HCT116 (cell line): Measurements from ENCODE around the gene INSYN1. TPM values are rescaled to one million over a fixed set of nuclear protein-coding genes. Genes with fewer than 3 reads are reported as not detected.

Experiments used
- ATAC-seq: fragments of 200-7000 bp; cut with Tn5 transposase; 2 replicates; pipeline ENCODE4 v1.9.1; 2020; ENCODE audit warnings: mild to moderate bottlenecking, moderate library complexity
- BruUV-seq: library from RNA; stranded (reverse); fragments of 400-500 nt; replicated peaks from 2 replicates; lab custom pipeline; 2021; lab: Mats Ljungman, UMichigan
- CTCF ChIA-PET: fragments of 300-600 bp; sonication (Branson Sonifier 250); formaldehyde crosslinking; loops from one replicate; lab custom pipeline; 2021; ENCODE audit warnings: antibody characterized with exemption; lab: Charles Lee
- POLR2A ChIA-PET: fragments of 300-600, 350-600 bp; sonication (Branson Sonifier 250); formaldehyde crosslinking; loops from one replicate; lab custom pipeline; 2021; ENCODE audit warnings: antibody characterized with exemption; lab: Charles Lee
- RAD21 ChIA-PET, 2 experiments: fragments of 300-600 bp; sonication (Branson Sonifier 250); formaldehyde crosslinking; loops; one replicate each; lab custom pipeline; 2023; ENCODE audit warnings: low total read pairs in 2 of 2; ENCODE audit not compliant: uncharacterized antibody in 2 of 2, unreplicated experiment in 2 of 2, low non-redundant PET in 1 of 2; lab: Charles Lee
- DNase-seq: peaks from one replicate; pipeline ENCODE4 v3.0.0-alpha.2; 2010; ENCODE audit warnings: low read depth, low spot score
- H2AFZ ChIP-seq: fragments of 200-600 bp; shearing (Covaris generic), sonication (generic); 2 replicates; pipeline ENCODE4 v1.6.1; 2017; ENCODE audit warnings: low read depth, mixed run types, mixed read lengths, antibody characterized with exemption, low read length; ENCODE audit not compliant: poor library complexity, severe bottlenecking
- H3K27ac ChIP-seq: 2 replicates; pipeline ENCODE4 v1.5.1; 2012; ENCODE audit warnings: low read depth, low read length
- H3K27me3 ChIP-seq: fragments of 200-600 bp; sonication (generic); 2 replicates; pipeline ENCODE4 v1.6.1; 2016; ENCODE audit warnings: mixed run types, low read length, mixed read lengths; ENCODE audit not compliant: insufficient read depth
- H3K36me3 ChIP-seq, 2 experiments: fragments of 200-500 bp in 1 of 2; fragments of 200-600 bp in 1 of 2; sonication (Bioruptor generic) in 1 of 2; sonication (generic) in 1 of 2; 2 replicates each; pipeline versions ENCODE4 v1.5.1 to v1.6.1; 2014 to 2016; ENCODE audit warnings: low read length in 2 of 2, inconsistent platforms in 1 of 2, mixed read lengths in 1 of 2, mixed run types in 1 of 2; ENCODE audit not compliant: insufficient read depth in 2 of 2, control insufficient read depth in 1 of 2
- H3K4me1 ChIP-seq, 2 experiments: fragments of 200-600 bp in 1 of 2; sonication (generic) in 1 of 2; 2 replicates each; pipeline versions ENCODE4 v1.5.1 to v1.6.1; 2012 to 2017; ENCODE audit warnings: low read length in 2 of 2, inconsistent platforms in 1 of 2, mild to moderate bottlenecking in 1 of 2, mixed read lengths in 1 of 2, mixed run types in 1 of 2, moderate library complexity in 1 of 2; ENCODE audit not compliant: insufficient read depth in 2 of 2, control insufficient read depth in 1 of 2
- H3K4me2 ChIP-seq: fragments of 200-600 bp; sonication (generic); 2 replicates; pipeline ENCODE4 v1.6.1; 2017; ENCODE audit warnings: mixed run types, low read length, mixed read lengths
- H3K4me3 ChIP-seq, 2 experiments: fragments of 200-600 bp in 1 of 2; sonication (generic) in 1 of 2; replicated peaks in 1 of 2; 2 replicates each; pipeline ENCODE4 v1.5.1; 2011 to 2016; ENCODE audit warnings: low read length in 2 of 2, control low read depth in 1 of 2, low read depth in 1 of 2, mild to moderate bottlenecking in 1 of 2, mixed read lengths in 1 of 2, mixed run types in 1 of 2
- H3K79me2 ChIP-seq: fragments of 200-600 bp; sonication (generic); 2 replicates; pipeline ENCODE4 v1.6.1; 2017; ENCODE audit warnings: mild to moderate bottlenecking, mixed run types, low read length, moderate library complexity, mixed read lengths; ENCODE audit not compliant: insufficient read depth
- H3K9ac ChIP-seq: fragments of 200-600 bp; sonication (generic); 2 replicates; pipeline ENCODE4 v1.6.1; 2016; ENCODE audit warnings: low read length, mixed read lengths
- H3K9me2 ChIP-seq: fragments of 200-600 bp; sonication (generic), shearing (Covaris generic); 2 replicates; pipeline ENCODE4 v1.6.1; 2017; ENCODE audit warnings: mixed run types, mild to moderate bottlenecking, moderate library complexity; ENCODE audit not compliant: insufficient read depth
- H3K9me3 ChIP-seq, 2 experiments: fragments of 200-500 bp in 1 of 2; fragments of 200-600 bp in 1 of 2; sonication (Bioruptor generic) in 1 of 2; sonication (generic) in 1 of 2; 2 replicates each; pipeline ENCODE4 v1.6.1; 2014 to 2017; ENCODE audit warnings: low read length in 2 of 2, mixed read lengths in 2 of 2, inconsistent platforms in 1 of 2, low read depth in 1 of 2, mild to moderate bottlenecking in 1 of 2, mixed run types in 1 of 2, moderate library complexity in 1 of 2; ENCODE audit not compliant: control insufficient read depth in 1 of 2, insufficient read depth in 1 of 2
- H4K20me1 ChIP-seq: fragments of 200-600 bp; sonication (generic), shearing (Covaris generic); 2 replicates; pipeline ENCODE4 v1.6.1; 2017; ENCODE audit warnings: mixed run types, mild to moderate bottlenecking, moderate library complexity; ENCODE audit not compliant: insufficient read depth
- CBX3 ChIP-seq: IDR thresholded peaks from 2 replicates; pipeline ENCODE4 v1.6.1; 2012; ENCODE audit warnings: low read depth
- CEBPB ChIP-seq: IDR thresholded peaks from 2 replicates; pipeline ENCODE4 v1.6.1; 2012; ENCODE audit warnings: low read depth
- EGR1 ChIP-seq: IDR thresholded peaks from 2 replicates; pipeline ENCODE4 v1.6.1; 2012; ENCODE audit warnings: low read depth
- ELF1 ChIP-seq: IDR thresholded peaks from 2 replicates; pipeline ENCODE4 v1.6.1; 2012; ENCODE audit warnings: low read depth, borderline replicate concordance
- EZH2phosphoT487 ChIP-seq: fragments of 200-600 bp; IDR thresholded peaks from 2 replicates; pipeline ENCODE4 v1.6.1; 2018; ENCODE audit warnings: antibody characterized with exemption, borderline replicate concordance
- POLR2A ChIP-seq: IDR thresholded peaks from 2 replicates; pipeline ENCODE4 v1.7.0; 2011; ENCODE audit warnings: borderline replicate concordance; ENCODE audit not compliant: insufficient read depth, insufficient read length; ENCODE audit errors: extremely low read depth
- SIN3A ChIP-seq: IDR thresholded peaks from 2 replicates; pipeline ENCODE4 v1.6.1; 2012; ENCODE audit warnings: low read depth
- ZNF274 ChIP-seq: fragments of 200-500 bp; sonication (Bioruptor generic); IDR thresholded peaks from 2 replicates; pipeline ENCODE4 v1.6.1; 2014; ENCODE audit warnings: mild to moderate bottlenecking, low read depth, low read length, inconsistent platforms
- intact Hi-C: fragments of 100-400 bp; cut with micrococcal nuclease; formaldehyde crosslinking; loops from 2 replicates; pipeline ENCODE4 v1.10.0; 2022
- total RNA-seq: library from RNA; stranded (reverse); gene quantifications from one replicate; pipeline ENCODE4 v1.2.1, GENCODE V29; 2021; ENCODE audit not compliant: unreplicated experiment
- TF ChIP-seq, protein P1 (sequence below): IDR thresholded peaks from 2 replicates; pipeline ENCODE4 v1.6.1; 2012
- TF ChIP-seq, protein P2 (sequence below), 3 experiments: fragments of 200-600 bp in 1 of 3; sonication (generic) in 1 of 3; IDR thresholded peaks in 2 of 3; conservative IDR thresholded peaks in 1 of 3; 2 replicates each; pipeline ENCODE4 v1.5.1; 2012 to 2017; ENCODE audit warnings: low read depth in 2 of 3, low read length in 2 of 3, antibody characterized with exemption in 1 of 3, borderline replicate concordance in 1 of 3, control low read depth in 1 of 3, mild to moderate bottlenecking in 1 of 3, mixed read lengths in 1 of 3, mixed run types in 1 of 3, moderate library complexity in 1 of 3; ENCODE audit not compliant: insufficient read depth in 1 of 3

The INSYN1 gene
- total RNA-seq, 1 experiment from 2014 or later: 2.0 TPM

DNA sequence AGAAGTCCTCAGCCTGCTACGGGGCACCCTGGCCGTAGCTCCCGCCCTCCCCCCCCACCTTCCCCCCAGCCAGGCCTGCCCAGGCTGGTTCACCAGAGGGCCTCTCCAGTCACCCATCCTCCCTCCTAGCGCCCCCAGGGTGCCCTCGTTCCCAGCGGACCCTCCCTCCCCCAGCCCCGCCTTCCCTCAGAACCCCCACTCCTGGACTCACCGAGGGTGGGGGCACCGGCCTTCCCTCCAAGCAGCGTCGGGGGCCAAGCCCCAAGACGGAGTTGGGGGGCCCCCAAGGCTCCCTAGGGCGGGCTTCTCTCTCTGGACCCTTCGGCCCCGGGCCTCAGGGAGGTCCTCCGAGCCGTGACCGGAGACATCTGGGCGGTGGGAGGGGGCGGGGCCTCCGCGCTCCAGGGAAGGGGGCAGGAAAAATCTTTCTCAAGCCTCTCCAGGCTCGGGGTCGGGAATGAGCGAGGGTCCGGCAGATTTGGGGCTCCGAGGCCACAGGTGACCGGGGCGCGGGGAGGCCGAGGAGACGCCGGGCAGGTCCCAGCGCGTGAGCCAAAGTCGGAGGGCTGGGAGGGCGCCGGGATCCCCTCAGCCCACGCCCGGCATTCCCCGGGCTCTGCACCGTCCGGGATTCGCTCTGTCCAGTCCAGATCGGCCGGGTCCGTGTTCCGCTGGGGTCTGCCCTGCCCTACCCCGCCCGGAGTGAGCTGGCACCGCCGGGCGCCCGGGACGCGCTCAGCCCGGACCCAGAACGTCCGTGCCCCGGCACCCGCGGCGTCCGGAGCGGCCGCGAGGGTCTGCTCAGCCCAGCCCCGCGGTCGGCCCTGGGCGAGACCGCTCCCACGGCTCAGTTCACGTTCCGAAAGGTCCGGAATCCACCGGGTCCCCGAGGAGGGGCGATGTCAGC lies 999 bp downstream of the INSYN1 start:
- no peaks in the 10 kb centered on the region for H3K79me2 ChIP-seq
- TF ChIP-seq ELF1: no peak
- TF ChIP-seq, protein P1, sequence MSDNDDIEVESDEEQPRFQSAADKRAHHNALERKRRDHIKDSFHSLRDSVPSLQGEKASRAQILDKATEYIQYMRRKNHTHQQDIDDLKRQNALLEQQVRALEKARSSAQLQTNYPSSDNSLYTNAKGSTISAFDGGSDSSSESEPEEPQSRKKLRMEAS: no peak
- TF ChIP-seq EZH2phosphoT487: no peak
- no peak for TF ChIP-seq EGR1
- TF ChIP-seq, protein P2, sequence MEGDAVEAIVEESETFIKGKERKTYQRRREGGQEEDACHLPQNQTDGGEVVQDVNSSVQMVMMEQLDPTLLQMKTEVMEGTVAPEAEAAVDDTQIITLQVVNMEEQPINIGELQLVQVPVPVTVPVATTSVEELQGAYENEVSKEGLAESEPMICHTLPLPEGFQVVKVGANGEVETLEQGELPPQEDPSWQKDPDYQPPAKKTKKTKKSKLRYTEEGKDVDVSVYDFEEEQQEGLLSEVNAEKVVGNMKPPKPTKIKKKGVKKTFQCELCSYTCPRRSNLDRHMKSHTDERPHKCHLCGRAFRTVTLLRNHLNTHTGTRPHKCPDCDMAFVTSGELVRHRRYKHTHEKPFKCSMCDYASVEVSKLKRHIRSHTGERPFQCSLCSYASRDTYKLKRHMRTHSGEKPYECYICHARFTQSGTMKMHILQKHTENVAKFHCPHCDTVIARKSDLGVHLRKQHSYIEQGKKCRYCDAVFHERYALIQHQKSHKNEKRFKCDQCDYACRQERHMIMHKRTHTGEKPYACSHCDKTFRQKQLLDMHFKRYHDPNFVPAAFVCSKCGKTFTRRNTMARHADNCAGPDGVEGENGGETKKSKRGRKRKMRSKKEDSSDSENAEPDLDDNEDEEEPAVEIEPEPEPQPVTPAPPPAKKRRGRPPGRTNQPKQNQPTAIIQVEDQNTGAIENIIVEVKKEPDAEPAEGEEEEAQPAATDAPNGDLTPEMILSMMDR (IDR thresholded peaks at IDR 0.05 in 2 of 3, conservative IDR thresholded peaks at IDR 0.05 in 1 of 3; ENCODE audit: borderline replicate concordance in 1 of 3, insufficient read depth in 1 of 3, low read depth in 2 of 3, low read length in 2 of 3): no peak
- no peak for TF ChIP-seq CEBPB
- no peak for TF ChIP-seq SIN3A
- no peak for TF ChIP-seq POLR2A
- no peak for TF ChIP-seq CBX3
- no peak for TF ChIP-seq ZNF274
- intact Hi-C loops: no loop called here
- H3K36me3 ChIP-seq: no peaks in the 10 kb centered on the region
- CTCF ChIA-PET: no interaction called here
- ATAC-seq (no peak), DNase-seq (no peak)
- RAD21 ChIA-PET: no interaction called here
- no peak overlapping the region for H2AFZ ChIP-seq
- no TSS peak for BruUV-seq
- H3K27ac ChIP-seq: no peak overlapping the region
- no peaks in the 10 kb centered on the region for H4K20me1 ChIP-seq
- no peaks in the 10 kb centered on the region for H3K27me3 ChIP-seq
- H3K4me3 ChIP-seq: no peak overlapping the region
- no peaks in the 10 kb centered on the region for H3K9me2 ChIP-seq
- H3K4me2 ChIP-seq: no peak overlapping the region
- POLR2A ChIA-PET: no interaction called here
- peaks cover 0 to 3% of the 10 kb centered on the region in 2 experiments; a peak in 1 of 4 replicates for H3K4me1 ChIP-seq
- no peaks in the 10 kb centered on the region for H3K9me3 ChIP-seq
- no peak overlapping the region for H3K9ac ChIP-seq
